SK-N-SH (cell line): ENCODE measurements around the gene BARHL2. TPM values are rescaled to one million over a fixed set of nuclear protein-coding genes. Genes with fewer than 3 reads are reported as not detected.

Experiments
- CTCF ChIA-PET: fragments of 300-600, 350-600 bp; formaldehyde crosslinking; extraction: SDS; loops from one replicate; lab custom pipeline; 2021; lab: Yijun Ruan, JAX
- POLR2A ChIA-PET: fragments of 350-600 bp; sonication (Branson Sonifier 250); formaldehyde crosslinking; extraction: SDS; loops from one replicate; lab custom pipeline; 2020; ENCODE audit warnings: antibody characterized with exemption, inconsistent platforms; lab: Yijun Ruan, JAX
- DNase-seq: peaks from one replicate; pipeline ENCODE4 v3.0.0; 2012
- H2AFZ ChIP-seq: fragments of 200-600 bp; sonication (generic); 2 replicates; pipeline ENCODE4 v1.8.1; 2016; ENCODE audit warnings: antibody characterized with exemption, mild to moderate bottlenecking, low read depth
- H3F3A ChIP-seq: fragments of 200-600 bp; sonication (generic); replicated peaks from 2 replicates; pipeline ENCODE3; 2016; ENCODE audit warnings: antibody characterized with exemption, mild to moderate bottlenecking; ENCODE audit not compliant: insufficient read depth
- H3K27ac ChIP-seq, 2 experiments: fragments of 200-500 bp in 1 of 2; fragments of 200-600 bp in 1 of 2; sonication (Bioruptor generic) in 1 of 2; sonication (generic), shearing (Covaris generic) in 1 of 2; 2 replicates each; pipeline versions ENCODE4 v1.5.1 to v1.6.1; 2014 to 2016; ENCODE audit warnings: low read depth in 2 of 2, inconsistent platforms in 1 of 2, low read length in 1 of 2, mild to moderate bottlenecking in 1 of 2, mixed read lengths in 1 of 2
- H3K27me3 ChIP-seq: fragments of 200-600 bp; sonication (generic), shearing (Covaris generic); 2 replicates; pipeline ENCODE4 v1.6.1; 2016; ENCODE audit warnings: mixed run types; ENCODE audit not compliant: insufficient read depth
- H3K36me3 ChIP-seq, 2 experiments: fragments of 200-500 bp in 1 of 2; fragments of 200-600 bp in 1 of 2; sonication (Bioruptor generic) in 1 of 2; sonication (generic) in 1 of 2; replicated peaks in 1 of 2; 2 replicates each; pipeline versions ENCODE3 to v1.5.1; 2014 to 2016; ENCODE audit warnings: low read length in 1 of 2, mild to moderate bottlenecking in 1 of 2; ENCODE audit not compliant: insufficient read depth in 2 of 2, control insufficient read depth in 1 of 2
- H3K4me1 ChIP-seq, 2 experiments: fragments of 200-500 bp in 1 of 2; fragments of 200-600 bp in 1 of 2; sonication (Bioruptor generic) in 1 of 2; sonication (generic), shearing (Covaris generic) in 1 of 2; 2 replicates each; pipeline versions ENCODE4 v1.5.1 to v1.6.1; 2014 to 2016; ENCODE audit warnings: low read depth in 1 of 2, low read length in 1 of 2, mixed run types in 1 of 2; ENCODE audit not compliant: insufficient read depth in 2 of 2, control insufficient read depth in 1 of 2
- H3K4me2 ChIP-seq: fragments of 200-600 bp; sonication (generic), shearing (Covaris generic); 2 replicates; pipeline ENCODE4 v1.6.1; 2017; ENCODE audit warnings: mixed run types
- H3K4me3 ChIP-seq, 2 experiments: fragments of 200-500 bp in 1 of 2; fragments of 200-600 bp in 1 of 2; sonication (Bioruptor generic) in 1 of 2; sonication (generic), shearing (Covaris generic) in 1 of 2; 2 replicates each; pipeline versions ENCODE4 v1.5.1 to v1.8.1; 2014 to 2016; ENCODE audit warnings: low read depth in 2 of 2, inconsistent platforms in 1 of 2, low read length in 1 of 2, mild to moderate bottlenecking in 1 of 2, mixed read lengths in 1 of 2, moderate library complexity in 1 of 2
- H3K79me2 ChIP-seq: fragments of 200-600 bp; sonication (generic); 2 replicates; pipeline ENCODE4 v1.8.1; 2017; ENCODE audit warnings: mild to moderate bottlenecking; ENCODE audit not compliant: insufficient read depth
- H3K9ac ChIP-seq: fragments of 200-600 bp; sonication (generic); 2 replicates; pipeline ENCODE4 v1.6.1; 2017; ENCODE audit warnings: mixed run types
- H3K9me2 ChIP-seq: fragments of 200-600 bp; sonication (generic); 2 replicates; pipeline ENCODE4 v1.6.1; 2017; ENCODE audit warnings: mixed run types
- H3K9me3 ChIP-seq: fragments of 200-600 bp; sonication (generic); 2 replicates; pipeline ENCODE4 v1.6.1; 2017; ENCODE audit warnings: mixed run types, mild to moderate bottlenecking, moderate library complexity
- H4K20me1 ChIP-seq: fragments of 200-600 bp; sonication (generic); 2 replicates; pipeline ENCODE4 v1.6.1; 2017; ENCODE audit warnings: mild to moderate bottlenecking, mixed run types; ENCODE audit not compliant: insufficient read depth
- FOSL2 ChIP-seq: IDR thresholded peaks from 2 replicates; pipeline ENCODE4 v1.4.0; 2012; ENCODE audit warnings: low read depth, mild to moderate bottlenecking, moderate library complexity, borderline replicate concordance
- FOXJ3 ChIP-seq: sonication (generic); formaldehyde crosslinking; IDR thresholded peaks from 2 replicates; pipeline ENCODE4 v1.5.1; 2020; ENCODE audit warnings: mild to moderate bottlenecking, missing genetic modification reagents
- GATA2 ChIP-seq: sonication (generic); formaldehyde crosslinking; IDR thresholded peaks from 2 replicates; pipeline ENCODE4 v1.5.0; 2020; ENCODE audit warnings: mild to moderate bottlenecking, missing genetic modification reagents
- JUND ChIP-seq: IDR thresholded peaks from 2 replicates; pipeline ENCODE4 v1.4.0; 2012
- MEF2A ChIP-seq: IDR thresholded peaks from 2 replicates; pipeline ENCODE4 v1.4.0; 2012; ENCODE audit warnings: low read depth, borderline replicate concordance
- MXI1 ChIP-seq: IDR thresholded peaks from 2 replicates; pipeline ENCODE4 v1.6.1; 2012; ENCODE audit warnings: mild to moderate bottlenecking, low read depth, low read length, improper control_type of control experiment
- NFIC ChIP-seq: IDR thresholded peaks from 2 replicates; pipeline ENCODE4 v1.4.0; 2012; ENCODE audit warnings: borderline replicate concordance
- RAD21 ChIP-seq: IDR thresholded peaks from 2 replicates; pipeline ENCODE4 v1.6.1; 2012; ENCODE audit warnings: mild to moderate bottlenecking, low read length
- REST ChIP-seq: IDR thresholded peaks from 2 replicates; pipeline ENCODE4 v1.6.1; 2012; ENCODE audit warnings: mild to moderate bottlenecking, low read depth, low read length, moderate library complexity
- RFX5 ChIP-seq: IDR thresholded peaks from 2 replicates; pipeline ENCODE4 v1.6.1; 2012; ENCODE audit warnings: mild to moderate bottlenecking, improper control_type of control experiment, low read length
- YY1 ChIP-seq: IDR thresholded peaks from 2 replicates; pipeline ENCODE4 v1.4.0; 2012; ENCODE audit warnings: low read depth, mild to moderate bottlenecking
- WGBS: methylation state at CpG from one replicate; pipeline ENCODE4 v1.1.6; 2017; ENCODE audit warnings: low lambda C conversion rate; 5-methylcytosine and 5-hydroxymethylcytosine counted together
- polyA plus RNA-seq, 3 experiments: library from polyadenylated mRNA; depleted of rRNA; stranded (reverse); fragments of >200 nt; gene quantifications; 2 replicates each; pipeline ENCODE4 v1.2.3, GENCODE V29; 2012
- TF ChIP-seq, protein P1 (sequence below): IDR thresholded peaks from 2 replicates; pipeline ENCODE4 v1.4.0; 2012; ENCODE audit warnings: low read depth, borderline replicate concordance
- TF ChIP-seq, protein P2 (sequence below): fragments of 150-350 bp; IDR thresholded peaks from 2 replicates; pipeline ENCODE4 v1.6.1; 2016; ENCODE audit warnings: mild to moderate bottlenecking, low read depth, low read length

Gene BARHL2
- polyA plus RNA-seq, 1 of the 3 experiments (the other 2 are of a cell fraction): not detected

GRCh38 chr1:90711696-90712095, 5.4 kb downstream of the BARHL2 start:
- H3K4me1 ChIP-seq: no peaks in the 10 kb centered on the region; a peak in 1 of 4 replicates
- ChIA-PET POLR2A (no interaction called here), CTCF (interaction anchor here (0.8 to 2.6 kb wide), 4 partner anchors 9 to 17 kb away, joined by 3 to 23 read pairs (median 6); no protein-coding TSS in a partner anchor)
- no peak overlapping the region for H3K27ac ChIP-seq
- no peaks in the 10 kb centered on the region for H4K20me1 ChIP-seq
- no peaks in the 10 kb centered on the region for H3K36me3 ChIP-seq
- DNase-seq: no peak
- no peak overlapping the region for H3K4me2 ChIP-seq
- H3K9me3 ChIP-seq: no peaks in the 10 kb centered on the region
- no peak overlapping the region for H3K9ac ChIP-seq
- H3K27me3 ChIP-seq: peaks cover 96% of the 10 kb centered on the region
- no peak for TF ChIP-seq GATA2 (CRISPR knock-in tag)
- TF ChIP-seq MXI1: no peak
- no peak for TF ChIP-seq YY1
- TF ChIP-seq MEF2A: no peak
- no peak for TF ChIP-seq FOSL2
- TF ChIP-seq, protein P1, sequence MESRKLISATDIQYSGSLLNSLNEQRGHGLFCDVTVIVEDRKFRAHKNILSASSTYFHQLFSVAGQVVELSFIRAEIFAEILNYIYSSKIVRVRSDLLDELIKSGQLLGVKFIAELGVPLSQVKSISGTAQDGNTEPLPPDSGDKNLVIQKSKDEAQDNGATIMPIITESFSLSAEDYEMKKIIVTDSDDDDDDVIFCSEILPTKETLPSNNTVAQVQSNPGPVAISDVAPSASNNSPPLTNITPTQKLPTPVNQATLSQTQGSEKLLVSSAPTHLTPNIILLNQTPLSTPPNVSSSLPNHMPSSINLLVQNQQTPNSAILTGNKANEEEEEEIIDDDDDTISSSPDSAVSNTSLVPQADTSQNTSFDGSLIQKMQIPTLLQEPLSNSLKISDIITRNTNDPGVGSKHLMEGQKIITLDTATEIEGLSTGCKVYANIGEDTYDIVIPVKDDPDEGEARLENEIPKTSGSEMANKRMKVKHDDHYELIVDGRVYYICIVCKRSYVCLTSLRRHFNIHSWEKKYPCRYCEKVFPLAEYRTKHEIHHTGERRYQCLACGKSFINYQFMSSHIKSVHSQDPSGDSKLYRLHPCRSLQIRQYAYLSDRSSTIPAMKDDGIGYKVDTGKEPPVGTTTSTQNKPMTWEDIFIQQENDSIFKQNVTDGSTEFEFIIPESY: no peak
- TF ChIP-seq JUND: no peak
- no peak for TF ChIP-seq REST
- TF ChIP-seq, protein P2, sequence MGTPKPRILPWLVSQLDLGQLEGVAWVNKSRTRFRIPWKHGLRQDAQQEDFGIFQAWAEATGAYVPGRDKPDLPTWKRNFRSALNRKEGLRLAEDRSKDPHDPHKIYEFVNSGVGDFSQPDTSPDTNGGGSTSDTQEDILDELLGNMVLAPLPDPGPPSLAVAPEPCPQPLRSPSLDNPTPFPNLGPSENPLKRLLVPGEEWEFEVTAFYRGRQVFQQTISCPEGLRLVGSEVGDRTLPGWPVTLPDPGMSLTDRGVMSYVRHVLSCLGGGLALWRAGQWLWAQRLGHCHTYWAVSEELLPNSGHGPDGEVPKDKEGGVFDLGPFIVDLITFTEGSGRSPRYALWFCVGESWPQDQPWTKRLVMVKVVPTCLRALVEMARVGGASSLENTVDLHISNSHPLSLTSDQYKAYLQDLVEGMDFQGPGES: no peak
- TF ChIP-seq NFIC: no peak
- no peak for TF ChIP-seq FOXJ3 (CRISPR knock-in tag)
- TF ChIP-seq RAD21: no peak
- no peak for TF ChIP-seq RFX5
- WGBS: 45% methylated on average over 5 of the region's 5 CpGs
- H3K4me3 ChIP-seq: no peak overlapping the region
- no peaks in the 10 kb centered on the region for H3K9me2 ChIP-seq
- no peak overlapping the region for H2AFZ ChIP-seq
- H3K79me2 ChIP-seq: no peaks in the 10 kb centered on the region
- no peaks in the 10 kb centered on the region for H3F3A ChIP-seq
